B cell (primary cell): ENCODE measurements around the gene NPL. TPM values are rescaled to one million over a fixed set of nuclear protein-coding genes. Genes with fewer than 3 reads are reported as not detected.

Experiments used
- ATAC-seq: fragments of 200-7000 bp; cut with Tn5 transposase; one replicate; pipeline ENCODE4 v1.10.0; 2021; ENCODE audit warnings: low read depth, mild to moderate bottlenecking, moderate number of reproducible peaks, moderate library complexity
- CTCF ChIA-PET: fragments of 350-600 bp; sonication (Branson Sonifier 250); formaldehyde crosslinking; loops from one replicate; lab custom pipeline; 2021; ENCODE audit warnings: antibody characterized with exemption, inconsistent platforms; lab: Charles Lee
- POLR2A ChIA-PET: fragments of 350-600 bp; sonication (Branson Sonifier 250); formaldehyde crosslinking; loops from one replicate; lab custom pipeline; 2021; ENCODE audit warnings: antibody characterized with exemption; lab: Charles Lee
- DNase-seq: peaks from one replicate; pipeline ENCODE4 v3.0.0; 2013
- H2AFZ ChIP-seq: 2 replicates; pipeline ENCODE4 v1.6.1; 2012; ENCODE audit warnings: mild to moderate bottlenecking, low read depth, low read length; ENCODE audit not compliant: insufficient read depth, poor library complexity, severe bottlenecking
- H3K27ac ChIP-seq, 2 donors: 1 replicate in 1 of 2; 2 replicates in 1 of 2; pipeline ENCODE4 v1.5.1; 2012 to 2013; ENCODE audit warnings: low read length in 2 of 2, mild to moderate bottlenecking in 2 of 2, moderate library complexity in 1 of 2
- H3K27me3 ChIP-seq, 4 experiments: fragments of 200-600 bp in 1 of 4; sonication (generic) in 1 of 4; replicated peaks in 1 of 4; 1 replicate in 2 of 4; 2 replicates in 2 of 4; pipeline versions ENCODE4 v1.6.1 to v1.7.0; 2013 to 2016; ENCODE audit warnings: low read length in 3 of 4, mild to moderate bottlenecking in 2 of 4, mixed read lengths in 1 of 4, moderate library complexity in 1 of 4; ENCODE audit not compliant: insufficient read depth in 4 of 4, control insufficient read depth in 3 of 4; ENCODE audit errors: control extremely low read depth in 1 of 4
- H3K36me3 ChIP-seq, 2 experiments: replicated peaks in 1 of 2; 1 replicate in 1 of 2; 2 replicates in 1 of 2; pipeline versions ENCODE4 v1.6.1 to v1.7.1; 2013; ENCODE audit warnings: low read length in 1 of 2; ENCODE audit not compliant: insufficient read depth in 2 of 2, control insufficient read depth in 1 of 2; ENCODE audit errors: control extremely low read depth in 1 of 2, extremely low read depth in 1 of 2
- H3K4me1 ChIP-seq, 2 donors: fragments of 200-600 bp in 1 of 2; sonication (generic) in 1 of 2; 1 replicate in 1 of 2; 2 replicates in 1 of 2; pipeline versions ENCODE4 v1.5.1 to v1.6.1; 2013 to 2017; ENCODE audit warnings: low read length in 2 of 2; ENCODE audit not compliant: control insufficient read depth in 2 of 2, insufficient read depth in 2 of 2
- H3K4me2 ChIP-seq: replicated peaks from 2 replicates; pipeline ENCODE3; 2012; ENCODE audit warnings: mild to moderate bottlenecking, low read depth, low read length; ENCODE audit not compliant: poor library complexity, severe bottlenecking
- H3K4me3 ChIP-seq, 5 experiments: fragments of 200-600 bp in 1 of 5; sonication (generic) in 1 of 5; 1 replicate in 3 of 5; 2 replicates in 2 of 5; pipeline versions ENCODE4 v1.5.1 to v1.7.0; 2011 to 2016; ENCODE audit warnings: low read length in 4 of 5, mild to moderate bottlenecking in 4 of 5, low read depth in 2 of 5, control low read depth in 1 of 5, moderate library complexity in 1 of 5; ENCODE audit not compliant: insufficient read depth in 1 of 5; ENCODE audit errors: control extremely low read depth in 1 of 5, extremely low read depth in 1 of 5
- H3K79me2 ChIP-seq: fragments of 200-600 bp; sonication (generic); one replicate; pipeline ENCODE4 v1.6.0; 2016; ENCODE audit warnings: low read length; ENCODE audit not compliant: control insufficient read depth, insufficient read depth
- H3K9ac ChIP-seq: fragments of 200-600 bp; sonication (generic); 2 replicates; pipeline ENCODE4 v1.6.1; 2017; ENCODE audit warnings: mild to moderate bottlenecking, low read length, moderate library complexity
- H3K9me3 ChIP-seq, 3 donors: one replicate each; pipeline versions ENCODE4 v1.6.1 to v1.7.1; 2013; ENCODE audit warnings: low read length in 2 of 3; ENCODE audit not compliant: control insufficient read depth in 2 of 3, insufficient read depth in 1 of 3; ENCODE audit errors: control extremely low read depth in 1 of 3
- H4K20me1 ChIP-seq: 2 replicates; pipeline ENCODE4 v1.6.0; 2012; ENCODE audit warnings: mild to moderate bottlenecking, low read length; ENCODE audit not compliant: insufficient read depth, control insufficient read depth, poor library complexity, severe bottlenecking
- H3K27ac Mint-ChIP-seq: one replicate; pipeline ENCODE4 v1.8.0; 2021; ENCODE audit warnings: mixed read lengths
- H3K27me3 Mint-ChIP-seq: one replicate; pipeline ENCODE4 v1.8.0; 2021; ENCODE audit warnings: mixed read lengths
- H3K4me1 Mint-ChIP-seq: one replicate; pipeline ENCODE4 v1.8.0; 2021; ENCODE audit warnings: mixed read lengths
- H3K4me3 Mint-ChIP-seq: one replicate; pipeline ENCODE4 v1.8.0; 2021; ENCODE audit warnings: mixed read lengths
- H3K9me3 Mint-ChIP-seq: one replicate; pipeline ENCODE4 v1.8.0; 2022; ENCODE audit warnings: mixed read lengths; ENCODE audit not compliant: insufficient read depth
- EZH2 ChIP-seq: IDR thresholded peaks from 2 replicates; pipeline ENCODE4 v1.6.1; 2012; ENCODE audit warnings: borderline replicate concordance, low read depth, mild to moderate bottlenecking, moderate library complexity, low read length; ENCODE audit not compliant: insufficient read depth, poor library complexity, severe bottlenecking
- WGBS: methylation state at CpG from one replicate; pipeline ENCODE4 v1.1.5; 2013; ENCODE audit warnings: missing lambda C conversion rate; ENCODE audit not compliant: insufficient coverage; 5-methylcytosine and 5-hydroxymethylcytosine counted together
- intact Hi-C: fragments of 100-400 bp; cut with micrococcal nuclease; formaldehyde crosslinking; loops from one replicate; pipeline ENCODE4 v1.10.0; 2022
- polyA plus RNA-seq: library from polyadenylated mRNA; depleted of rRNA; stranded (reverse); fragments of >200 nt; gene quantifications from 2 replicates; pipeline ENCODE4 v1.2.3, GENCODE V29; 2012
- total RNA-seq, 2 donors: library from RNA; stranded (reverse); fragments of 120-200 nt in 1 of 2; gene quantifications; 1 replicate in 1 of 2; 2 replicates in 1 of 2; pipeline versions ENCODE4 v1.2.3 to v1.2.4, GENCODE V29; 2013 to 2022
- TF ChIP-seq, protein P1 (sequence below): fragments of 200-600 bp; IDR thresholded peaks from one replicate; pipeline ENCODE4 v1.8.0; 2022; ENCODE audit warnings: antibody characterized with exemption, mild to moderate bottlenecking

NPL gene
- total and polyA plus RNA-seq, 2 donors (not counting 1 experiment from before 2014, with no cell fraction given), result 3.4 to 5.9 TPM

GRCh38 chr1:182855911-182856310 is 66.3 kb downstream of the NPL start:
- ChIA-PET CTCF (no interaction called here), POLR2A (no interaction called here)
- no peaks in the 10 kb centered on the region for H3K4me1 Mint-ChIP-seq
- Histone ChIP-seq H3K27me3 (no peaks in the 10 kb centered on the region), H3K27ac (no peak overlapping the region), H3K9ac (no peak overlapping the region), H4K20me1 (peaks cover 76% of the 10 kb centered on the region), H3K4me3 (no peak overlapping the region), H3K36me3 (peaks cover 2 to 99% of the 10 kb centered on the region in 2 experiments), H2AFZ (no peak overlapping the region), H3K4me2 (no peak overlapping the region), H3K79me2 (peaks cover 18% of the 10 kb centered on the region), H3K4me1 (no peaks in the 10 kb centered on the region), H3K9me3 (no peaks in the 10 kb centered on the region)
- no peak for ATAC-seq
- no peak for DNase-seq
- no peak overlapping the region for H3K27ac Mint-ChIP-seq
- TF ChIP-seq, protein P1, sequence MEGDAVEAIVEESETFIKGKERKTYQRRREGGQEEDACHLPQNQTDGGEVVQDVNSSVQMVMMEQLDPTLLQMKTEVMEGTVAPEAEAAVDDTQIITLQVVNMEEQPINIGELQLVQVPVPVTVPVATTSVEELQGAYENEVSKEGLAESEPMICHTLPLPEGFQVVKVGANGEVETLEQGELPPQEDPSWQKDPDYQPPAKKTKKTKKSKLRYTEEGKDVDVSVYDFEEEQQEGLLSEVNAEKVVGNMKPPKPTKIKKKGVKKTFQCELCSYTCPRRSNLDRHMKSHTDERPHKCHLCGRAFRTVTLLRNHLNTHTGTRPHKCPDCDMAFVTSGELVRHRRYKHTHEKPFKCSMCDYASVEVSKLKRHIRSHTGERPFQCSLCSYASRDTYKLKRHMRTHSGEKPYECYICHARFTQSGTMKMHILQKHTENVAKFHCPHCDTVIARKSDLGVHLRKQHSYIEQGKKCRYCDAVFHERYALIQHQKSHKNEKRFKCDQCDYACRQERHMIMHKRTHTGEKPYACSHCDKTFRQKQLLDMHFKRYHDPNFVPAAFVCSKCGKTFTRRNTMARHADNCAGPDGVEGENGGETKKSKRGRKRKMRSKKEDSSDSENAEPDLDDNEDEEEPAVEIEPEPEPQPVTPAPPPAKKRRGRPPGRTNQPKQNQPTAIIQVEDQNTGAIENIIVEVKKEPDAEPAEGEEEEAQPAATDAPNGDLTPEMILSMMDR, result no peak
- no peak for TF ChIP-seq EZH2
- no peak overlapping the region for H3K4me3 Mint-ChIP-seq
- no peaks in the 10 kb centered on the region for H3K27me3 Mint-ChIP-seq
- no CpG with 5 or more reads among the region's 4 CpGs for WGBS
- intact Hi-C loops, result loop anchor here (2.0 kb wide), 1 partner anchor 15 kb away; no protein-coding TSS in a partner anchor
- H3K9me3 Mint-ChIP-seq, result no peaks in the 10 kb centered on the region

- DNase-seq (no peak), ATAC-seq (no peak)
- H3K9me3 ChIP-seq, result no peaks in the 10 kb centered on the region
- no peak overlapping the region for H3K27ac ChIP-seq
- ChIA-PET POLR2A (no interaction called here), CTCF (no interaction called here)
- H3K27me3 ChIP-seq, result no peaks in the 10 kb centered on the region
- intact Hi-C loops, result loop anchor here (2.0 kb wide), 1 partner anchor 16 kb away; no protein-coding TSS in a partner anchor
- H3K4me2 ChIP-seq, result no peak overlapping the region
- Mint-ChIP-seq H3K27me3 (no peaks in the 10 kb centered on the region), H3K27ac (no peak overlapping the region), H3K9me3 (no peaks in the 10 kb centered on the region), H3K4me3 (no peak overlapping the region), H3K4me1 (no peaks in the 10 kb centered on the region)
- H2AFZ ChIP-seq, result no peak overlapping the region
- no CpG with 5 or more reads among the region's 3 CpGs for WGBS
- TF ChIP-seq, protein P1, result no peak
- TF ChIP-seq EZH2, result no peak
- H3K9ac ChIP-seq, result no peak overlapping the region
- H3K4me1 ChIP-seq, result no peaks in the 10 kb centered on the region
- H3K79me2 ChIP-seq, result peaks cover 9% of the 10 kb centered on the region
- peaks cover 2 to 99% of the 10 kb centered on the region in 2 experiments for H3K36me3 ChIP-seq
- H3K4me3 ChIP-seq, result no peak overlapping the region
- H4K20me1 ChIP-seq, result peaks cover 63% of the 10 kb centered on the region
Measured at GRCh38 chr1:182857212-182857611, 67.6 kb downstream of the NPL start.
